Liver (tissue), 9 donors: ENCODE measurements around the gene CCIN. TPM values are rescaled to one million over a fixed set of nuclear protein-coding genes. Genes with fewer than 3 reads are reported as not detected.

Experiments
- DNase-seq: peaks from one replicate; pipeline ENCODE4 v3.0.0-alpha.2; 2017; ENCODE audit warnings: low spot score
- H3K27ac ChIP-seq, 2 donors: one replicate each; pipeline ENCODE4 v1.7.0; 2013; ENCODE audit warnings: inconsistent platforms in 2 of 2, low read length in 2 of 2, control low read depth in 1 of 2, low read depth in 1 of 2, mild to moderate bottlenecking in 1 of 2
- H3K27me3 ChIP-seq, 4 donors: one replicate each; pipeline versions ENCODE4 v1.6.1 to v1.7.0; 2013; ENCODE audit warnings: low read length in 3 of 4, inconsistent platforms in 1 of 4, mild to moderate bottlenecking in 1 of 4, moderate library complexity in 1 of 4; ENCODE audit not compliant: control insufficient read depth in 4 of 4, insufficient read depth in 4 of 4
- H3K36me3 ChIP-seq, 4 donors: one replicate each; pipeline versions ENCODE4 v1.6.1 to v1.7.0; 2013; ENCODE audit warnings: low read length in 3 of 4, mild to moderate bottlenecking in 3 of 4, low read depth in 1 of 4, moderate library complexity in 1 of 4; ENCODE audit not compliant: control insufficient read depth in 4 of 4, insufficient read depth in 3 of 4
- H3K4me1 ChIP-seq, 4 donors: one replicate each; pipeline versions ENCODE4 v1.6.1 to v1.7.0; 2013; ENCODE audit warnings: low read length in 3 of 4, mild to moderate bottlenecking in 3 of 4, moderate library complexity in 1 of 4; ENCODE audit not compliant: control insufficient read depth in 4 of 4, insufficient read depth in 4 of 4
- H3K4me3 ChIP-seq, 3 donors: one replicate each; pipeline versions ENCODE4 v1.6.1 to v1.7.0; 2013; ENCODE audit warnings: low read length in 3 of 3, control low read depth in 1 of 3, low read depth in 1 of 3, mild to moderate bottlenecking in 1 of 3
- H3K9ac ChIP-seq, 2 donors: one replicate each; pipeline ENCODE4 v1.7.0; 2013; ENCODE audit warnings: low read length in 2 of 2, mild to moderate bottlenecking in 2 of 2, moderate library complexity in 2 of 2, control low read depth in 1 of 2, low read depth in 1 of 2
- H3K9me3 ChIP-seq, 4 donors: one replicate each; pipeline versions ENCODE4 v1.6.1 to v1.7.0; 2013; ENCODE audit warnings: low read length in 3 of 4; ENCODE audit not compliant: control insufficient read depth in 4 of 4
- ATF3 ChIP-seq: IDR thresholded peaks from 2 replicates; pipeline ENCODE4 v1.6.1; 2016; ENCODE audit warnings: antibody characterized with exemption
- CTCF ChIP-seq: fragments of 150-350 bp; IDR thresholded peaks from 2 replicates; pipeline ENCODE4 v1.5.1; 2017; ENCODE audit warnings: improper control_type of control experiment, low read depth, low read length; ENCODE audit not compliant: missing input control
- EGR1 ChIP-seq, 2 donors: IDR thresholded peaks; 2 replicates each; pipeline ENCODE4 v1.6.1; 2016 to 2018; ENCODE audit warnings: antibody characterized with exemption in 2 of 2, low read depth in 2 of 2
- FOXA1 ChIP-seq: IDR thresholded peaks from 2 replicates; pipeline ENCODE4 v1.6.1; 2016; ENCODE audit warnings: antibody characterized with exemption
- FOXA2 ChIP-seq: IDR thresholded peaks from 2 replicates; pipeline ENCODE4 v1.6.1; 2016; ENCODE audit warnings: antibody characterized with exemption
- GABPA ChIP-seq, 2 donors: IDR thresholded peaks in 1 of 2; conservative IDR thresholded peaks in 1 of 2; 2 replicates each; pipeline ENCODE4 v1.6.1; 2016; ENCODE audit warnings: antibody characterized with exemption in 2 of 2, mild to moderate bottlenecking in 1 of 2, moderate library complexity in 1 of 2
- HNF4A ChIP-seq, 2 donors: conservative IDR thresholded peaks; 2 replicates each; pipeline ENCODE4 v1.6.1; 2016; ENCODE audit warnings: antibody characterized with exemption in 2 of 2, mild to moderate bottlenecking in 2 of 2
- HNF4G ChIP-seq: IDR thresholded peaks from 2 replicates; pipeline ENCODE4 v1.6.1; 2016; ENCODE audit warnings: antibody characterized with exemption
- JUND ChIP-seq, 2 donors: IDR thresholded peaks; 2 replicates each; pipeline ENCODE4 v1.6.1; 2016; ENCODE audit warnings: antibody characterized with exemption in 2 of 2
- NR2F2 ChIP-seq: IDR thresholded peaks from 2 replicates; pipeline ENCODE4 v1.6.1; 2016; ENCODE audit warnings: antibody characterized with exemption
- RAD21 ChIP-seq, 2 donors: IDR thresholded peaks; 2 replicates each; pipeline ENCODE4 v1.6.1; 2016; ENCODE audit warnings: antibody characterized with exemption in 2 of 2, mild to moderate bottlenecking in 2 of 2
- REST ChIP-seq: IDR thresholded peaks from 2 replicates; pipeline ENCODE4 v1.6.1; 2016; ENCODE audit warnings: antibody characterized with exemption, mild to moderate bottlenecking
- RXRA ChIP-seq, 2 donors: IDR thresholded peaks; 2 replicates each; pipeline ENCODE4 v1.6.1; 2017 to 2018; ENCODE audit warnings: antibody characterized with exemption in 2 of 2, mild to moderate bottlenecking in 1 of 2
- SP1 ChIP-seq: IDR thresholded peaks from 2 replicates; pipeline ENCODE4 v1.6.1; 2018; ENCODE audit warnings: antibody characterized with exemption, mild to moderate bottlenecking
- TAF1 ChIP-seq: conservative IDR thresholded peaks from 2 replicates; pipeline ENCODE4 v1.6.1; 2016; ENCODE audit warnings: antibody characterized with exemption, mild to moderate bottlenecking
- YY1 ChIP-seq: IDR thresholded peaks from 2 replicates; pipeline ENCODE4 v1.6.1; 2016; ENCODE audit warnings: antibody characterized with exemption, mild to moderate bottlenecking
- WGBS: extraction: QIAGEN DNeasy Blood & Tissue Kit; methylation state at CpG from one replicate; pipeline ENCODE4 v1.1.7; 2013; 5-methylcytosine and 5-hydroxymethylcytosine counted together
- polyA plus RNA-seq, 2 donors: library from polyadenylated mRNA; stranded (reverse) in 1 of 2; unstranded in 1 of 2; fragments of 200-250 nt in 1 of 2; fragments of >200 nt in 1 of 2; fragmentation: Nextera tagmentation in 1 of 2; extraction: Ambion mirVana in 1 of 2; gene quantifications; one replicate each; pipeline versions ENCODE4 v1.2.1 to v1.2.3, GENCODE V29; 2013 to 2015
- total RNA-seq, 2 donors: library from RNA; depleted of rRNA; stranded (reverse); fragments of >200 nt; gene quantifications; one replicate each; pipeline ENCODE4 v1.2.3, GENCODE V29; 2014
- TF ChIP-seq, protein P1 (sequence below): IDR thresholded peaks from 2 replicates; pipeline ENCODE4 v1.6.1; 2016; ENCODE audit warnings: antibody characterized with exemption
- donor health status: healthy.
- donor health status: healthy.
- donor health status: healthy.
- donor health status: healthy.
- donor health status: healthy.

Gene CCIN
- total and polyA plus RNA-seq, 4 donors = not detected

DNA sequence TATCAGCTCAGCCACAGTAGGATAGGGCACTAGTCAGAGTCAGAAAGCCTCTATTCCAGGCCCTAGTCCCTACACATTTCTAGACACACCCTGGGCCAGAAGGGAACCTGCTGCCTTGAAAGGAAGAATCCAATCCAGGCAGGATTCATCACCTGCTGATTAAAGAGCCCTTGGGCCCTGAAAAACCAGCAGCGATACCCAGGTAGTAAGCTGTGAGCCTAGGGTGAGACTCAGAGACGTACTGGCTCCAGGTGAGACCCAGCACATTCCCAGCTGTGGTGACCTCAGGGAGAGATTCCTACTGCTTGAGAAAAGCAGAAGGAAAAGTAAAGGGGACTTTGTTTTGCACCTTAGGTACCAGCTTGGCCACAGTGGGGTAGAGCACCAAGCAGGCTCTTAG lies 4.7 kb downstream of the CCIN start:
- no peak for DNase-seq
- H3K4me1 ChIP-seq = no peaks in the 10 kb centered on the region
- no peak overlapping the region for H3K27ac ChIP-seq
- no peaks in the 10 kb centered on the region for H3K36me3 ChIP-seq
- no peak overlapping the region for H3K4me3 ChIP-seq
- no peaks in the 10 kb centered on the region for H3K27me3 ChIP-seq
- no peak overlapping the region for H3K9ac ChIP-seq
- no peak for TF ChIP-seq FOXA1
- no peak for TF ChIP-seq EGR1 (IDR thresholded peaks at IDR 0.05; ENCODE audit: low read depth in 2 of 2)
- TF ChIP-seq ATF3 = no peak
- TF ChIP-seq HNF4A (conservative IDR thresholded peaks at IDR 0.05) = no peak
- no peak for TF ChIP-seq RAD21 (IDR thresholded peaks at IDR 0.05)
- TF ChIP-seq NR2F2 = no peak
- no peak for TF ChIP-seq REST
- WGBS = 97% methylated on average over 2 of the region's 2 CpGs
- H3K9me3 ChIP-seq = no peaks in the 10 kb centered on the region

- Histone ChIP-seq H3K9me3 (no peaks in the 10 kb centered on the region), H3K27ac (no peak overlapping the region), H3K4me1 (no peaks in the 10 kb centered on the region), H3K4me3 (no peak overlapping the region), H3K9ac (no peak overlapping the region), H3K27me3 (no peaks in the 10 kb centered on the region), H3K36me3 (no peaks in the 10 kb centered on the region)
- TF ChIP-seq YY1 (no peak), CTCF (no peak), FOXA1 (no peak), HNF4A (conservative IDR thresholded peaks at IDR 0.05) (no peak), GABPA (IDR thresholded peaks at IDR 0.05 in 1 of 2, conservative IDR thresholded peaks at IDR 0.05 in 1 of 2) (no peak), RAD21 (IDR thresholded peaks at IDR 0.05) (no peak), NR2F2 (no peak), RXRA (IDR thresholded peaks at IDR 0.05) (no peak), JUND (IDR thresholded peaks at IDR 0.05) (no peak), ATF3 (no peak), EGR1 (IDR thresholded peaks at IDR 0.05; ENCODE audit: low read depth in 2 of 2) (no peak), HNF4G (no peak), REST (no peak), SP1 (no peak), TAF1 (no peak), FOXA2 (no peak)
- TF ChIP-seq, protein P1, sequence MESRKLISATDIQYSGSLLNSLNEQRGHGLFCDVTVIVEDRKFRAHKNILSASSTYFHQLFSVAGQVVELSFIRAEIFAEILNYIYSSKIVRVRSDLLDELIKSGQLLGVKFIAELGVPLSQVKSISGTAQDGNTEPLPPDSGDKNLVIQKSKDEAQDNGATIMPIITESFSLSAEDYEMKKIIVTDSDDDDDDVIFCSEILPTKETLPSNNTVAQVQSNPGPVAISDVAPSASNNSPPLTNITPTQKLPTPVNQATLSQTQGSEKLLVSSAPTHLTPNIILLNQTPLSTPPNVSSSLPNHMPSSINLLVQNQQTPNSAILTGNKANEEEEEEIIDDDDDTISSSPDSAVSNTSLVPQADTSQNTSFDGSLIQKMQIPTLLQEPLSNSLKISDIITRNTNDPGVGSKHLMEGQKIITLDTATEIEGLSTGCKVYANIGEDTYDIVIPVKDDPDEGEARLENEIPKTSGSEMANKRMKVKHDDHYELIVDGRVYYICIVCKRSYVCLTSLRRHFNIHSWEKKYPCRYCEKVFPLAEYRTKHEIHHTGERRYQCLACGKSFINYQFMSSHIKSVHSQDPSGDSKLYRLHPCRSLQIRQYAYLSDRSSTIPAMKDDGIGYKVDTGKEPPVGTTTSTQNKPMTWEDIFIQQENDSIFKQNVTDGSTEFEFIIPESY = no peak
- WGBS = 92% methylated on average over 7 of the region's 7 CpGs
- no peak for DNase-seq
Measured at GRCh38 chr9:36174271-36174670, 5.1 kb downstream of the CCIN start.
